K562 (cell line): ENCODE results near the gene NET1. TPM values are rescaled to one million over a fixed set of nuclear protein-coding genes. Genes with fewer than 3 reads are reported as not detected.
A peak's percentile ranks its signal among the peaks of the same experiment; 100 is the strongest.

ENCODE experiments used
- ATF1 ChIP-seq, 2 experiments: fragments of 450-650 bp in 1 of 2; IDR thresholded peaks; 2 replicates each; pipeline ENCODE4 v1.6.1; 2016; ENCODE audit warnings: missing compliant biosample characterization in 1 of 2, missing genetic modification characterization in 1 of 2
- FOS ChIP-seq: IDR thresholded peaks from 3 replicates; pipeline ENCODE4 v1.6.1; 2011; ENCODE audit not compliant: insufficient read length; ENCODE audit errors: extremely low read depth
- GATAD2B ChIP-seq: fragments of 450-650 bp; IDR thresholded peaks from 2 replicates; pipeline ENCODE4 v1.6.1; 2017; ENCODE audit warnings: mild to moderate bottlenecking, borderline replicate concordance
- MBD2 ChIP-seq: sonication (generic); IDR thresholded peaks from 2 replicates; pipeline ENCODE4 v1.6.1; 2016; ENCODE audit warnings: low read depth, borderline replicate concordance
- MEF2A ChIP-seq: IDR thresholded peaks from 2 replicates; pipeline ENCODE4 v1.6.1; 2011; ENCODE audit warnings: low read depth, mild to moderate bottlenecking, low read length, moderate library complexity; ENCODE audit not compliant: control insufficient read depth
- MTA3 ChIP-seq: fragments of 450-650 bp; formaldehyde crosslinking; IDR thresholded peaks from 2 replicates; pipeline ENCODE4 v1.6.1; 2017; ENCODE audit warnings: mild to moderate bottlenecking, borderline replicate concordance
- NCOA2 ChIP-seq, 2 experiments: fragments of 450-650 bp; IDR thresholded peaks; 2 replicates each; pipeline ENCODE4 v1.6.1; 2018; ENCODE audit warnings: mild to moderate bottlenecking in 2 of 2, moderate library complexity in 1 of 2; ENCODE audit not compliant: partially characterized antibody in 2 of 2
- NUFIP1 ChIP-seq: fragments of 450-650 bp; IDR thresholded peaks from 2 replicates; pipeline ENCODE4 v1.6.1; 2018; ENCODE audit not compliant: partially characterized antibody
- SRSF3 ChIP-seq: fragments of 200-400 bp; formaldehyde crosslinking; IDR thresholded peaks from 2 replicates; pipeline ENCODE4 v1.6.1; 2016; ENCODE audit warnings: mild to moderate bottlenecking, low read length, moderate library complexity; ENCODE audit not compliant: insufficient read depth
- TAL1 ChIP-seq: fragments of 450-650 bp; IDR thresholded peaks from 2 replicates; pipeline ENCODE4 v1.6.1; 2016; ENCODE audit warnings: mild to moderate bottlenecking
- ZBED1 ChIP-seq: IDR thresholded peaks from 2 replicates; pipeline ENCODE4 v1.6.1; 2014
- ZNF436 ChIP-seq: fragments of 250-450, 450-650 bp; sonication (Bioruptor Pico); formaldehyde crosslinking; IDR thresholded peaks from 2 replicates; pipeline ENCODE4 v1.7.0; 2020; ENCODE audit warnings: mild to moderate bottlenecking
- ZNF75A ChIP-seq: fragments of 450-650 bp; formaldehyde crosslinking; IDR thresholded peaks from 2 replicates; pipeline ENCODE4 v1.4.0; 2020; ENCODE audit warnings: mild to moderate bottlenecking
- ZNF830 ChIP-seq: fragments of 250-450 bp; sonication (Bioruptor Pico); IDR thresholded peaks from 2 replicates; pipeline ENCODE4 v1.5.0; 2021; ENCODE audit warnings: mild to moderate bottlenecking
- polyA plus RNA-seq, 8 experiments: library from polyadenylated mRNA; depleted of rRNA in 4 of 8; stranded (reverse) in 5 of 8; unstranded in 3 of 8; fragments of >200 nt; fragmentation: Nextera tagmentation in 2 of 8; fragmentation: Illumina TruSeq in 1 of 8; extraction: Ambion mirVana in 2 of 8; extraction: Trizol in 1 of 8; gene quantifications; 2 replicates each; pipeline versions ENCODE4 v1.2.1 to v1.2.3, GENCODE V29; 2011 to 2014; ENCODE audit warnings: inconsistent platforms in 1 of 8, missing spikeins in 1 of 8
- total RNA-seq, 7 experiments: library from RNA; depleted of rRNA in 6 of 7; stranded (reverse); fragments of >200 nt in 6 of 7; fragmentation: Illumina TruSeq in 2 of 7; extraction: Trizol in 2 of 7; gene quantifications; 2 replicates each; pipeline versions ENCODE4 v1.2.1 to v1.2.3, GENCODE V29; 2011 to 2021; ENCODE audit warnings: low replicate concordance in 1 of 7
- TF ChIP-seq, protein P1 (sequence below): sonication (generic); formaldehyde crosslinking; IDR thresholded peaks from 2 replicates; pipeline ENCODE4 v1.8.1; 2023; ENCODE audit warnings: missing genetic modification reagents, mild to moderate bottlenecking, borderline replicate concordance
- TF ChIP-seq, protein P2 (sequence below): fragments of 250-450 bp; sonication (Bioruptor Pico); IDR thresholded peaks from 2 replicates; pipeline ENCODE4 v1.8.0; 2022; ENCODE audit warnings: moderate library complexity, mild to moderate bottlenecking, inconsistent platforms
- TF ChIP-seq, protein P3 (sequence below): fragments of 250-450 bp; sonication (Bioruptor Pico); IDR thresholded peaks from 2 replicates; pipeline ENCODE4 v1.8.0; 2021; ENCODE audit warnings: moderate library complexity, mild to moderate bottlenecking, inconsistent platforms
- TF ChIP-seq, protein P4 (sequence below): fragments of 250-450 bp; sonication (Bioruptor Pico); IDR thresholded peaks from 2 replicates; pipeline ENCODE4 v1.4.0; 2020; ENCODE audit warnings: mild to moderate bottlenecking
- TF ChIP-seq, protein P5 (sequence below): sonication (generic); IDR thresholded peaks from 2 replicates; pipeline ENCODE4 v1.6.1; 2016

NET1 gene
- total and polyA plus RNA-seq, 9 of the 15 experiments (the other 6 are each of a cell fraction or from before 2014, with no cell fraction given), result 47.4 to 258 (median 106) TPM

GRCh38 chr10:5479481-5480161, 67.3 kb downstream of the NET1 start (continued):
- TF ChIP-seq, protein P1, sequence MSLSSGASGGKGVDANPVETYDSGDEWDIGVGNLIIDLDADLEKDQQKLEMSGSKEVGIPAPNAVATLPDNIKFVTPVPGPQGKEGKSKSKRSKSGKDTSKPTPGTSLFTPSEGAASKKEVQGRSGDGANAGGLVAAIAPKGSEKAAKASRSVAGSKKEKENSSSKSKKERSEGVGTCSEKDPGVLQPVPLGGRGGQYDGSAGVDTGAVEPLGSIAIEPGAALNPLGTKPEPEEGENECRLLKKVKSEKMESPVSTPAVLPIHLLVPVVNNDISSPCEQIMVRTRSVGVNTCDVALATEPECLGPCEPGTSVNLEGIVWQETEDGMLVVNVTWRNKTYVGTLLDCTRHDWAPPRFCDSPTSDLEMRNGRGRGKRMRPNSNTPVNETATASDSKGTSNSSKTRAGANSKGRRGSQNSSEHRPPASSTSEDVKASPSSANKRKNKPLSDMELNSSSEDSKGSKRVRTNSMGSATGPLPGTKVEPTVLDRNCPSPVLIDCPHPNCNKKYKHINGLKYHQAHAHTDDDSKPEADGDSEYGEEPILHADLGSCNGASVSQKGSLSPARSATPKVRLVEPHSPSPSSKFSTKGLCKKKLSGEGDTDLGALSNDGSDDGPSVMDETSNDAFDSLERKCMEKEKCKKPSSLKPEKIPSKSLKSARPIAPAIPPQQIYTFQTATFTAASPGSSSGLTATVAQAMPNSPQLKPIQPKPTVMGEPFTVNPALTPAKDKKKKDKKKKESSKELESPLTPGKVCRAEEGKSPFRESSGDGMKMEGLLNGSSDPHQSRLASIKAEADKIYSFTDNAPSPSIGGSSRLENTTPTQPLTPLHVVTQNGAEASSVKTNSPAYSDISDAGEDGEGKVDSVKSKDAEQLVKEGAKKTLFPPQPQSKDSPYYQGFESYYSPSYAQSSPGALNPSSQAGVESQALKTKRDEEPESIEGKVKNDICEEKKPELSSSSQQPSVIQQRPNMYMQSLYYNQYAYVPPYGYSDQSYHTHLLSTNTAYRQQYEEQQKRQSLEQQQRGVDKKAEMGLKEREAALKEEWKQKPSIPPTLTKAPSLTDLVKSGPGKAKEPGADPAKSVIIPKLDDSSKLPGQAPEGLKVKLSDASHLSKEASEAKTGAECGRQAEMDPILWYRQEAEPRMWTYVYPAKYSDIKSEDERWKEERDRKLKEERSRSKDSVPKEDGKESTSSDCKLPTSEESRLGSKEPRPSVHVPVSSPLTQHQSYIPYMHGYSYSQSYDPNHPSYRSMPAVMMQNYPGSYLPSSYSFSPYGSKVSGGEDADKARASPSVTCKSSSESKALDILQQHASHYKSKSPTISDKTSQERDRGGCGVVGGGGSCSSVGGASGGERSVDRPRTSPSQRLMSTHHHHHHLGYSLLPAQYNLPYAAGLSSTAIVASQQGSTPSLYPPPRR, result no peak
- TF ChIP-seq, protein P2, sequence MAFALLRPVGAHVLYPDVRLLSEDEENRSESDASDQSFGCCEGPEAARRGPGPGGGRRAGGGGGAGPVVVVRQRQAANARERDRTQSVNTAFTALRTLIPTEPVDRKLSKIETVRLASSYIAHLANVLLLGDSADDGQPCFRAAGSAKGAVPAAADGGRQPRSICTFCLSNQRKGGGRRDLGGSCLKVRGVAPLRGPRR (CRISPR knock-in tag), result no peak
- TF ChIP-seq MEF2A (no peak), ATF1 (CRISPR knock-in tag; IDR thresholded peaks at IDR 0.05) (no peak), ATF1 (tag; IDR thresholded peaks at IDR 0.05) (peak; percentile 26), ZBED1 (no peak), ZNF830 (CRISPR knock-in tag) (no peak), FOS (no peak), ZNF75A (CRISPR knock-in tag) (no peak), GATAD2B (peak; percentile 66; the same call in 1 of the 2 replicates), ZNF436 (CRISPR knock-in tag) (peak; percentile 41; the same call in 1 of the 2 replicates), SRSF3 (no peak), NUFIP1 (no peak), MTA3 (peak; percentile 31; the same call in 1 of the 2 replicates), TAL1 (peak; percentile 93), MBD2 (peak; percentile 67), NCOA2 (IDR thresholded peaks at IDR 0.05; ENCODE audit: partially characterized antibody in 2 of 2) (no peak)
- TF ChIP-seq, protein P3, sequence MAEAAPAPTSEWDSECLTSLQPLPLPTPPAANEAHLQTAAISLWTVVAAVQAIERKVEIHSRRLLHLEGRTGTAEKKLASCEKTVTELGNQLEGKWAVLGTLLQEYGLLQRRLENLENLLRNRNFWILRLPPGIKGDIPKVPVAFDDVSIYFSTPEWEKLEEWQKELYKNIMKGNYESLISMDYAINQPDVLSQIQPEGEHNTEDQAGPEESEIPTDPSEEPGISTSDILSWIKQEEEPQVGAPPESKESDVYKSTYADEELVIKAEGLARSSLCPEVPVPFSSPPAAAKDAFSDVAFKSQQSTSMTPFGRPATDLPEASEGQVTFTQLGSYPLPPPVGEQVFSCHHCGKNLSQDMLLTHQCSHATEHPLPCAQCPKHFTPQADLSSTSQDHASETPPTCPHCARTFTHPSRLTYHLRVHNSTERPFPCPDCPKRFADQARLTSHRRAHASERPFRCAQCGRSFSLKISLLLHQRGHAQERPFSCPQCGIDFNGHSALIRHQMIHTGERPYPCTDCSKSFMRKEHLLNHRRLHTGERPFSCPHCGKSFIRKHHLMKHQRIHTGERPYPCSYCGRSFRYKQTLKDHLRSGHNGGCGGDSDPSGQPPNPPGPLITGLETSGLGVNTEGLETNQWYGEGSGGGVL (CRISPR knock-in tag), result no peak
- TF ChIP-seq, protein P4, sequence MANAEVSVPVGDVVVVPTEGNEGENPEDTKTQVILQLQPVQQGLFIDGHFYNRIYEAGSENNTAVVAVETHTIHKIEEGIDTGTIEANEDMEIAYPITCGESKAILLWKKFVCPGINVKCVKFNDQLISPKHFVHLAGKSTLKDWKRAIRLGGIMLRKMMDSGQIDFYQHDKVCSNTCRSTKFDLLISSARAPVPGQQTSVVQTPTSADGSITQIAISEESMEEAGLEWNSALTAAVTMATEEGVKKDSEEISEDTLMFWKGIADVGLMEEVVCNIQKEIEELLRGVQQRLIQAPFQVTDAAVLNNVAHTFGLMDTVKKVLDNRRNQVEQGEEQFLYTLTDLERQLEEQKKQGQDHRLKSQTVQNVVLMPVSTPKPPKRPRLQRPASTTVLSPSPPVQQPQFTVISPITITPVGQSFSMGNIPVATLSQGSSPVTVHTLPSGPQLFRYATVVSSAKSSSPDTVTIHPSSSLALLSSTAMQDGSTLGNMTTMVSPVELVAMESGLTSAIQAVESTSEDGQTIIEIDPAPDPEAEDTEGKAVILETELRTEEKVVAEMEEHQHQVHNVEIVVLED (CRISPR knock-in tag), result no peak
- TF ChIP-seq, protein P5, sequence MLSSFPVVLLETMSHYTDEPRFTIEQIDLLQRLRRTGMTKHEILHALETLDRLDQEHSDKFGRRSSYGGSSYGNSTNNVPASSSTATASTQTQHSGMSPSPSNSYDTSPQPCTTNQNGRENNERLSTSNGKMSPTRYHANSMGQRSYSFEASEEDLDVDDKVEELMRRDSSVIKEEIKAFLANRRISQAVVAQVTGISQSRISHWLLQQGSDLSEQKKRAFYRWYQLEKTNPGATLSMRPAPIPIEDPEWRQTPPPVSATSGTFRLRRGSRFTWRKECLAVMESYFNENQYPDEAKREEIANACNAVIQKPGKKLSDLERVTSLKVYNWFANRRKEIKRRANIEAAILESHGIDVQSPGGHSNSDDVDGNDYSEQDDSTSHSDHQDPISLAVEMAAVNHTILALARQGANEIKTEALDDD, result peak; percentile 53; the same call in 1 of the 2 replicates
